Activated naive CD4-positive, alpha-beta T cell treated with anti-CD3 and anti-CD28 coated beads, Interleukin-2, amount 50 U/mL, for 24 hours (primary cell): ENCODE data around the gene TRIM9.

Experiments
- H3K27ac Mint-ChIP-seq: one replicate; pipeline ENCODE4 v1.8.0; 2021; ENCODE audit warnings: mild to moderate bottlenecking, mixed read lengths
- H3K27me3 Mint-ChIP-seq: one replicate; pipeline ENCODE4 v1.8.0; 2021; ENCODE audit warnings: mixed read lengths
- H3K36me3 Mint-ChIP-seq: one replicate; pipeline ENCODE4 v1.8.0; 2021; ENCODE audit warnings: mixed read lengths
- H3K4me1 Mint-ChIP-seq: one replicate; pipeline ENCODE4 v1.8.0; 2021; ENCODE audit warnings: mixed read lengths
- H3K4me3 Mint-ChIP-seq: one replicate; pipeline ENCODE4 v1.8.0; 2021; ENCODE audit warnings: mild to moderate bottlenecking, mixed read lengths
- H3K9me3 Mint-ChIP-seq: one replicate; pipeline ENCODE4 v1.8.0; 2021; ENCODE audit warnings: mixed read lengths

The TRIM9 gene

DNA sequence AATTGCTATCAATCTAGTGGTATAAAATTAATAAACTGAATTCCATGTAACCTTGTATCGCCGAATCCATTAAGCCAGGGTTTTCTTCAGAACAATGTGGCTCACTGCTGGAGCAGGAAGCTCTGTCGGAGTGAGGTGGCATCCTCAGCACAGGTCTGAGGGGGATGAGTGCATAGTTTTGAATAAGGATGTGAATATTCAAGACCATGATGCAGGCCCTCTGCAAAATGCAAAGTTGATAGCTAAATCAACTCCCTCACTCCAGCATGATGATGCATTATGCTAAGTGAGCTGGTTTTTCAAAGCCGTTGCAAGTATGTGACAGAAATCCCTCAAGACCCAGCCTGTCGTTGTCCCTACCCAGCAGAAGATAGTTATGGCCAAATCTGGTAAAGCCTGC lies 53.0 kb downstream of the TRIM9 start:
- no peak overlapping the region for H3K27ac Mint-ChIP-seq
- no peaks in the 10 kb centered on the region for H3K27me3 Mint-ChIP-seq
- H3K9me3 Mint-ChIP-seq: no peaks in the 10 kb centered on the region
- H3K4me1 Mint-ChIP-seq: no peaks in the 10 kb centered on the region
- H3K36me3 Mint-ChIP-seq: no peaks in the 10 kb centered on the region
- no peak overlapping the region for H3K4me3 Mint-ChIP-seq

GRCh38 chr14:51041108-51041531 lies 53.8 kb downstream of the TRIM9 start:
- H3K9me3 Mint-ChIP-seq: no peaks in the 10 kb centered on the region
- no peak overlapping the region for H3K27ac Mint-ChIP-seq
- H3K4me3 Mint-ChIP-seq: no peak overlapping the region
- no peaks in the 10 kb centered on the region for H3K4me1 Mint-ChIP-seq
- no peaks in the 10 kb centered on the region for H3K36me3 Mint-ChIP-seq
- H3K27me3 Mint-ChIP-seq: no peaks in the 10 kb centered on the region

DNA sequence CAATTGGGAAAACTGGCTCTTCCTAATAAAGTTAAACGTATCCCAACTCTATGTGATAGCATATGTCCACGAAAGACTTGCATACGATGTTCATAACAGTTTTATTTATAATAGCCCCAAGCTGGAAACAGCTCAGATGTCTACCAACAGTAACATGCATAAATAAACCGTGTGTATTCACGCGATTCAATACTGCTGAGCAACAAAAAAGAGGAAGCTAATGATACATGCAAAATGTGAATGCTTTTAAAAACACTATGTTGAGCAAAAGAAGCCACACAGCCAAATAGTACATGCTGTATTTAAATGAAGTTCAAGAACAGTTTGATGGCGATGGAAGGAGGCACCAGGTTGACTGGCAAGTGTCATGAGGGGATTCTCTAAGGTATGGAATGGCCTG lies 55.7 kb downstream of the TRIM9 start:
- Mint-ChIP-seq H3K9me3 (no peaks in the 10 kb centered on the region), H3K27me3 (peaks cover 2% of the 10 kb centered on the region), H3K36me3 (no peaks in the 10 kb centered on the region), H3K4me3 (no peak overlapping the region), H3K4me1 (no peaks in the 10 kb centered on the region), H3K27ac (no peak overlapping the region)

DNA sequence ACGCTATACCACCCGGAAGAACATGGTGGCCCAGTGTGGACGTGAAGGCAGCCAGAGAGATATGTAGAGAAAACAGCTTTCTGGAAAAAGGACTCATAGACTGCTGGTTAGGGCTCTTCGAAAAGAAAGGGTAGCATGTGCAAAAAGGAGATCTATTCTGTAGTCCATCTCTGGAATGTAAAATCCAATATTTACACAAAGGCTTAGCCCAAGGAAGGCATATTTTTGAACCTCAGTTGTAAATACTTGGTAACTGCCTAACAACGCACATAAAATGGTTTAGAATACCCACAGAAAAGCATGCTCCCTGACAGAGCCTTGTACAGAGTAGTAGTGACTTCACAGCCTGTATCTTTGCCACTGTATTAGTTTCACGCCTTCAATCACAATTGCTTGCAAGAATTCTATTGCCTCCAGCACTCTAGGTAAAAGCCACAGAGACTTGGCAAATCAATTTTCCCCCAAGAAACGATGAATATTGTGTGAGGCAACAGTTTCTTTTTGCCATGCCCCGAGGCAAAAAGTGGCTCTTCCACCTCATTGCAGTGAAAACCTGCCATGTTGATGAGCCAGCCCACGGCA lies 59.2 kb downstream of the TRIM9 start:
- Mint-ChIP-seq H3K4me3 (no peak overlapping the region), H3K27me3 (peaks cover 2% of the 10 kb centered on the region), H3K27ac (no peak overlapping the region), H3K9me3 (no peaks in the 10 kb centered on the region), H3K36me3 (no peaks in the 10 kb centered on the region), H3K4me1 (no peaks in the 10 kb centered on the region)

DNA sequence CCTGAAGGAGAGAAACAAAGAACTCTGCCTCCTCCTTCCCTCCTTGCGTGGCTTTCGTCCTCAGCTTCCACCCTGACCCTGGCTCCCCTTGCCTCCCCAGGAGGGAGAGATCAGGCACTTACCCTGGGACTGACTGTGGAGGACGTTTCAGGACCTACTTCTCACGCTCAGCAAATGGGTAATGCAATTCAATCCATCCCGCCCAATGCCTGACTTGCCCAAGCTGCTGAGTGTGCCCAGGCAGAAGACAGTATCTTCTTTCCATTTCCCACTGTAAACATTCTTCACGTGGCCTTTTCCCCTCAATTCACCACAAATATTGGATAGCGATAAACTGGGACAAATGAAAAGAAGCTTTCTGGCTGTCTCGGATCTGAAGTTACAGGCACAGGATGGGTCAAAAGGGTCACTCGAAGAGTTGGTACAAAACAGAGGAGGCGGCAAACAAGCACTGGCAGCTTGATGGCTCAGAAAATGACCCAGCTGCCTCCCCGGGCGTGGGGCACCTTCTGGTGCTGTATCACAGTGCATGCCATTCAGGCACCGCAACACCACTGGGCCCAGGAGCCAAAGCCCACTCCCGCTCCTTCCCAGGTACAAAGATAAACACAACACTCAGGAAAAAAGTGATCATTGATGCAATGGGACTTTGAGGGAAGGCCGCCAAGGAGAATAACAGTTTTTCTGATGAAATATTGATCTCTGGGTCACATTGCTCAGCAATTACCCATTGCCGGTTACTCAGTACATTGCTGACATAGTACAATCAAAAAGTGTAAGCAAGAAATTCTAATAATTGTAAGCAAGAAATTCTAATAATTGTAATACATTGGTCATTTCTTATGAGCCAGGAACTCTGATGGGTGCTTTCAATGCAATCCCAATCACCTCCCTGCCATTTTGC lies 65.8 kb downstream of the TRIM9 start:
- H3K27ac Mint-ChIP-seq: no peak overlapping the region
- H3K4me3 Mint-ChIP-seq: no peak overlapping the region
- H3K27me3 Mint-ChIP-seq: peaks cover 1% of the 10 kb centered on the region
- H3K9me3 Mint-ChIP-seq: no peaks in the 10 kb centered on the region
- H3K36me3 Mint-ChIP-seq: no peaks in the 10 kb centered on the region
- no peaks in the 10 kb centered on the region for H3K4me1 Mint-ChIP-seq

GRCh38 chr14:51028361-51028760 lies 66.5 kb downstream of the TRIM9 start:
- Mint-ChIP-seq H3K4me3 (no peak overlapping the region), H3K4me1 (no peaks in the 10 kb centered on the region), H3K27ac (no peak overlapping the region), H3K36me3 (no peaks in the 10 kb centered on the region), H3K27me3 (peaks cover 1% of the 10 kb centered on the region), H3K9me3 (no peaks in the 10 kb centered on the region)

GRCh38 chr14:51024377-51024776 lies 70.5 kb downstream of the TRIM9 start:
- H3K27ac Mint-ChIP-seq: no peak overlapping the region
- no peaks in the 10 kb centered on the region for H3K36me3 Mint-ChIP-seq
- no peaks in the 10 kb centered on the region for H3K9me3 Mint-ChIP-seq
- H3K27me3 Mint-ChIP-seq: peaks cover 1% of the 10 kb centered on the region
- no peak overlapping the region for H3K4me3 Mint-ChIP-seq
- H3K4me1 Mint-ChIP-seq: no peaks in the 10 kb centered on the region

- Mint-ChIP-seq H3K27ac (no peak overlapping the region), H3K36me3 (no peaks in the 10 kb centered on the region), H3K27me3 (peaks cover 1% of the 10 kb centered on the region), H3K4me1 (no peaks in the 10 kb centered on the region), H3K4me3 (no peak overlapping the region), H3K9me3 (no peaks in the 10 kb centered on the region)
Measured at GRCh38 chr14:51023964-51024363, 70.9 kb downstream of the TRIM9 start.

DNA sequence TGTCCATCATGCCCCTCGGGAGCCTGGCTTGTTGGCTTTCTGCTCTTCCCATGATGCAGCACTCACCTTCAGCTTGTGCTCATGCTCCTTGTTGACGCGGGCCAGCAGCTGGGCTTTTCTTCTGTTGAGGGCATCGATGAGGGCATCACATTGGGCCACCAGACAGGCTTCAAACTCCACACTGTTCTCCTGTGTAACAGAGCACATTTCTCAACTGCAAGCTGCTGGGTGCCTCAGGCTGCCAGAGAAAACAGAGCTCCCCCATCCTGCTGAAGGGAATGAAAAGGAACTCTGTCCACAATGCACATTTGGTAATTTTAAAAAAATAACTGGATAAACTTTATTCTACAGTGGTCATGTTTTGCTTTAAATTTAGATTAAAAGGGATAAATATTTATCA lies 72.1 kb downstream of the TRIM9 start:
- H3K4me1 Mint-ChIP-seq: no peaks in the 10 kb centered on the region
- no peak overlapping the region for H3K27ac Mint-ChIP-seq
- H3K36me3 Mint-ChIP-seq: no peaks in the 10 kb centered on the region
- H3K9me3 Mint-ChIP-seq: no peaks in the 10 kb centered on the region
- no peaks in the 10 kb centered on the region for H3K27me3 Mint-ChIP-seq
- no peak overlapping the region for H3K4me3 Mint-ChIP-seq

- Mint-ChIP-seq H3K27me3 (no peaks in the 10 kb centered on the region), H3K27ac (no peak overlapping the region), H3K9me3 (no peaks in the 10 kb centered on the region), H3K36me3 (no peaks in the 10 kb centered on the region), H3K4me1 (no peaks in the 10 kb centered on the region), H3K4me3 (no peak overlapping the region)
Measured at GRCh38 chr14:51020024-51020710, 74.7 kb downstream of the TRIM9 start.

DNA sequence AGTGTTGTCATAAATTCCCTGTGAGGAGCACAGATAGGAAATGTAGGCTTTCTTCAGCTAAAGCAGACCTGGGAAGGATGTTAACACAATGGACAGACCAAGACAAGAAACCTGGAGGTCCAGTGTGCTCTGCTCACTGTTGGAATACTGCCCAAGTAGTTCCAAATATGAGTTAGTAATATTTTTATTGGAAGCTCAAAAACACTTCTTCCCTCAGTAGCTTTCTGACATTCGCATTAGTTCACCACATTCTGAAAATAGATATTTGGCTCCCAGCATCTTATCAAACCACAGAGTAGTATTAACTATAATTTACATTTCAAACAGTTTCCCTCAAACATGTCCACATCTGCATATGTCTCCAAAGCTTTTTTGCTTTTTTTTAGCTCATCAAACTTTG lies 75.8 kb downstream of the TRIM9 start:
- peaks cover 3% of the 10 kb centered on the region for H3K27me3 Mint-ChIP-seq
- H3K36me3 Mint-ChIP-seq: no peaks in the 10 kb centered on the region
- no peaks in the 10 kb centered on the region for H3K9me3 Mint-ChIP-seq
- no peaks in the 10 kb centered on the region for H3K4me1 Mint-ChIP-seq
- no peak overlapping the region for H3K27ac Mint-ChIP-seq
- H3K4me3 Mint-ChIP-seq: no peak overlapping the region

- H3K27ac Mint-ChIP-seq: no peak overlapping the region
- no peak overlapping the region for H3K4me3 Mint-ChIP-seq
- no peaks in the 10 kb centered on the region for H3K36me3 Mint-ChIP-seq
- H3K9me3 Mint-ChIP-seq: no peaks in the 10 kb centered on the region
- no peaks in the 10 kb centered on the region for H3K4me1 Mint-ChIP-seq
- peaks cover 3% of the 10 kb centered on the region for H3K27me3 Mint-ChIP-seq
Measured at GRCh38 chr14:51018521-51018920, 76.4 kb downstream of the TRIM9 start.

DNA sequence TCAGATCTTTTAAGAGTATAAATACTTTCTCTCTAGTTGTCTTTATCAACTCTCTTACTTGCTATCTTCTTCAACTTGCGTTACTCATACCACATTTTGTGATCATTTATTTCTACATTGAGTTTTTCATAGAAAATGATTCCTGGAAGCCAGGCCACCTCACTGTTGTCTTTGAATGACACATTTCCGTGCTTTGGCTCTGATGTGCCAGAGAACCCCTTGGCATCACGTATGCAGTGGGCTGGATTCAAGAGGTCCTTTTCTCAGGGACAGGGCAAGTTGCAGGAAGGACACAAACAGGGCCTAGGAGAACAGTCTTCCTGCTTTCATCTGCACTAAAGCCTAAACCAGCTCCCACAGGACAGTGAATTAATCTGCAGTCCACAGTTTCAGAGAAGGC lies 80.3 kb downstream of the TRIM9 start:
- Mint-ChIP-seq H3K4me1 (no peaks in the 10 kb centered on the region), H3K27ac (no peak overlapping the region), H3K36me3 (no peaks in the 10 kb centered on the region), H3K4me3 (no peak overlapping the region), H3K27me3 (peaks cover 3% of the 10 kb centered on the region), H3K9me3 (no peaks in the 10 kb centered on the region)

DNA sequence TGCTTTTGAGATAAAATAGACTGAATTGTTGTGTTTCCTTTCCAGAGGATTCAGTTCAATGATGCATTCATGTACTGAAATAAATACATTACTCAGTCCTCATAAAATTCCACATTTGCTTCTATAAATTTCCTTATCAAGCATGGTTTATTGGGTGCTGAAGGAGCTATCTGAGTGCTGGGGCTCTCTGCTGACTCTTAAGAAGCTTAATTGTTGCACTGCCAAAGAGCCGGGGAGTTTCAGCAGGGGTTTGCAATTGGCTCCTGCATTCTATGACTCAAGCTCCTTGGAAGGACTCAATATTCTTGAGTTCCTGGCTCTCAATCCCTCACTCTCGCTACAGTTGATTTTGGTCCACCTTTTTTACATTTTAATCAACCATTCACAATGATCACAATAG lies 80.8 kb downstream of the TRIM9 start:
- Mint-ChIP-seq H3K4me1 (no peaks in the 10 kb centered on the region), H3K27me3 (peaks cover 3% of the 10 kb centered on the region), H3K27ac (no peak overlapping the region), H3K4me3 (no peak overlapping the region), H3K9me3 (no peaks in the 10 kb centered on the region), H3K36me3 (no peaks in the 10 kb centered on the region)

DNA sequence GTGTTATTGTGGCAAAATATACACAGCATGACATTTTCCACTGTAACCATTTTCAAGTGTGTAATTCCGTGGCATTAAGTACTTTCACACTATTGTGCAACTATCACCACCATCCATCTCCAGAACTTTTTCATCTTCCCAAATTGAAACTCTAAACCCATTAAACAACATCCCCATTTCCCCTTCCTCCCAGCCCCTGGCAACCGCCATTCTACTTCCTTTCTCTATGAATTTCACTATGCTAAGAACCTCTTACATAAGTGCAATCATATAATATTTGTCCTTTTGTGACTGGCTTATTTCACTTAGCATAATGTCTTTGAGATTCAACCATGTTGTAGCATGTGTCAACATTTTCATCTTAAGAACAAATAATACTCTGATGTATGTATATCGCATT lies 82.8 kb downstream of the TRIM9 start:
- H3K27ac Mint-ChIP-seq: no peak overlapping the region
- H3K4me3 Mint-ChIP-seq: no peak overlapping the region
- peaks cover 3% of the 10 kb centered on the region for H3K27me3 Mint-ChIP-seq
- no peaks in the 10 kb centered on the region for H3K4me1 Mint-ChIP-seq
- H3K36me3 Mint-ChIP-seq: no peaks in the 10 kb centered on the region
- no peaks in the 10 kb centered on the region for H3K9me3 Mint-ChIP-seq

GRCh38 chr14:51008446-51008845 lies 86.5 kb downstream of the TRIM9 start:
- H3K27ac Mint-ChIP-seq: no peak overlapping the region
- H3K9me3 Mint-ChIP-seq: no peaks in the 10 kb centered on the region
- H3K27me3 Mint-ChIP-seq: no peaks in the 10 kb centered on the region
- no peak overlapping the region for H3K4me3 Mint-ChIP-seq
- H3K4me1 Mint-ChIP-seq: no peaks in the 10 kb centered on the region
- H3K36me3 Mint-ChIP-seq: no peaks in the 10 kb centered on the region
